ENCODE results near the gene TIAM2. TPM values are rescaled to one million over a fixed set of nuclear protein-coding genes. Genes with fewer than 3 reads are reported as not detected.

Gene TIAM2
- total and polyA plus RNA-seq, 9 of the 15 experiments (the other 6 are each of a cell fraction or from before 2014, with no cell fraction given): 0.73 to 6.5 (median 4.3) TPM

GRCh38 chr6:155170519-155170918, 175.4 kb downstream of the TIAM2 start:
- Histone ChIP-seq H3K27ac (ENCODE audit: extremely low read depth, low read depth, low read length) (no peak overlapping the region), H3K9me3 (replicated peaks; ENCODE audit: control insufficient read depth, insufficient read depth, low read depth, low read length) (no peaks in the 10 kb centered on the region), H3K4me3 (no peak overlapping the region), H2AFZ (ENCODE audit: low read depth, low read length) (no peak overlapping the region), H3K27me3 (ENCODE audit: control insufficient read depth in 2 of 2, insufficient read depth in 2 of 2, low read length in 2 of 2) (peaks cover 3 to 9% of the 10 kb centered on the region in 2 experiments; a peak in 3 of 5 replicates), H4K20me1 (replicated peaks; ENCODE audit: control insufficient read depth, insufficient read depth, low read length) (no peaks in the 10 kb centered on the region), H3K4me2 (ENCODE audit: insufficient read depth, low read length) (no peak overlapping the region), H3K9me1 (ENCODE audit: control insufficient read depth, insufficient read depth, low read length) (no peaks in the 10 kb centered on the region), H3K9ac (ENCODE audit: insufficient read depth in 1 of 2, low read depth in 2 of 2, low read length in 2 of 2) (no peak overlapping the region), H3K4me1 (replicated peaks in 1 of 2; ENCODE audit: control insufficient read depth in 2 of 2, insufficient read depth in 2 of 2, low read length in 2 of 2) (0 out of 5 replicates have a peak, but pooled peaks cover 0 to 2% of the 10 kb centered on the region in 2 experiments), H3K79me2 (ENCODE audit: control insufficient read depth, insufficient read depth, low read length) (no peaks in the 10 kb centered on the region), H3K36me3 (ENCODE audit: control insufficient read depth, insufficient read depth, low read length) (no peaks in the 10 kb centered on the region)
- intact Hi-C loops (cut with micrococcal nuclease): loop anchor here (5.0 kb wide), 1 partner anchor 1018 kb away; no protein-coding TSS in a partner anchor
- ChIA-PET POLR2A (no interaction called here), CTCF (ENCODE audit: low intra/inter-chr PET ratio) (no interaction called here)
- no peak for TF ChIP-seq SRSF3 (IDR thresholded peaks at IDR 0.05; ENCODE audit: insufficient read depth, low read length)
- TF ChIP-seq ZNF316 (IDR thresholded peaks at IDR 0.05): peak; percentile 29; the same call in 1 of the 2 replicates
- no peak for TF ChIP-seq ZNF449 (CRISPR knock-in tag; IDR thresholded peaks at IDR 0.05)
- TF ChIP-seq C11orf30 (IDR thresholded peaks at IDR 0.05; ENCODE audit: low read depth): peak; percentile 29; the same call in 1 of the 2 replicates
- TF ChIP-seq EP300 (IDR thresholded peaks at IDR 0.05; ENCODE audit: low read length): no peak
- in situ Hi-C loops (cut with MboI): loop anchor here (5.0 kb wide), 2 partner anchors 238 to 493 kb away; no protein-coding TSS in a partner anchor
- DNase-seq (ENCODE audit: extremely low read depth in 1 of 4, low spot score in 3 of 4) (no peak), ATAC-seq (no peak), FAIRE-seq (no peak)
- BruUV-seq (replicated peaks): no TSS peak
- WGBS (ENCODE audit: insufficient coverage, low coverage, missing lambda C conversion rate): 34% methylated on average over 3 of the region's 3 CpGs

Measured in K562 (cell line).